OCI-LY1 (cell line): Measurements from ENCODE around the gene GADD45G.

Experiments used
- H2AFZ ChIP-seq: fragments of 200-600 bp; sonication (generic), shearing (Covaris generic); 2 replicates; pipeline ENCODE4 v1.6.0; 2014; ENCODE audit warnings: antibody characterized with exemption, mild to moderate bottlenecking, low read length
- H3F3A ChIP-seq: fragments of 200-600 bp; sonication (generic), shearing (Covaris generic); 2 replicates; pipeline ENCODE4 v1.6.0; 2014; ENCODE audit warnings: mild to moderate bottlenecking, antibody characterized with exemption, low read length, moderate library complexity; ENCODE audit not compliant: insufficient read depth
- H3K27ac ChIP-seq: fragments of 200-600 bp; sonication (generic); 2 replicates; pipeline ENCODE4 v1.5.1; 2014; ENCODE audit warnings: low read length, mixed run types, mild to moderate bottlenecking, low read depth; ENCODE audit not compliant: poor library complexity, severe bottlenecking
- H3K27me3 ChIP-seq: fragments of 200-600 bp; sonication (generic); 2 replicates; pipeline ENCODE4 v1.6.0; 2014; ENCODE audit warnings: antibody characterized with exemption, mild to moderate bottlenecking, low read length, moderate library complexity; ENCODE audit not compliant: insufficient read depth
- H3K36me3 ChIP-seq: fragments of 200-600 bp; sonication (generic); 2 replicates; pipeline ENCODE4 v1.6.1; 2014; ENCODE audit warnings: mild to moderate bottlenecking, antibody characterized with exemption, low read length, moderate library complexity, mixed read lengths; ENCODE audit not compliant: insufficient read depth
- H3K4me1 ChIP-seq: fragments of 200-600 bp; sonication (generic); 2 replicates; pipeline ENCODE4 v1.5.1; 2014; ENCODE audit warnings: mild to moderate bottlenecking, low read length, moderate library complexity; ENCODE audit not compliant: insufficient read depth, severe bottlenecking
- H3K4me2 ChIP-seq: fragments of 200-600 bp; sonication (generic), shearing (Covaris generic); 2 replicates; pipeline ENCODE4 v1.6.1; 2014; ENCODE audit warnings: low read length
- H3K4me3 ChIP-seq: fragments of 200-600 bp; sonication (generic); 2 replicates; pipeline ENCODE4 v1.5.1; 2014; ENCODE audit warnings: low read length, low read depth, mild to moderate bottlenecking, mixed read lengths; ENCODE audit not compliant: poor library complexity, severe bottlenecking
- H3K79me2 ChIP-seq: fragments of 200-600 bp; shearing (Covaris generic); 2 replicates; pipeline ENCODE4 v1.6.1; 2016; ENCODE audit warnings: mixed run types, low read length, mixed read lengths; ENCODE audit not compliant: insufficient read depth
- H3K9ac ChIP-seq: fragments of 200-600 bp; sonication (generic), shearing (Covaris generic); 2 replicates; pipeline ENCODE4 v1.6.1; 2014; ENCODE audit warnings: mild to moderate bottlenecking, low read length, mixed read lengths
- H3K9me2 ChIP-seq: fragments of 200-600 bp; sonication (generic), shearing (Covaris generic); 2 replicates; pipeline ENCODE4 v1.6.1; 2014; ENCODE audit warnings: low read depth, mild to moderate bottlenecking, low read length, mixed read lengths
- H3K9me3 ChIP-seq: fragments of 200-600 bp; shearing (Covaris generic); 2 replicates; pipeline ENCODE4 v1.6.1; 2014; ENCODE audit warnings: low read length, mixed read lengths
- H4K20me1 ChIP-seq: fragments of 200-600 bp; sonication (generic), shearing (Covaris generic); 2 replicates; pipeline ENCODE4 v1.6.0; 2016; ENCODE audit warnings: mild to moderate bottlenecking, low read length; ENCODE audit not compliant: insufficient read depth
- EZH2 ChIP-seq: fragments of 200-600 bp; sonication (generic), shearing (Covaris generic); IDR thresholded peaks from 2 replicates; pipeline ENCODE4 v1.8.0; 2017; ENCODE audit warnings: borderline replicate concordance, mixed run types, mild to moderate bottlenecking, antibody characterized with exemption, low read length, moderate library complexity, mixed read lengths
- TF ChIP-seq, protein P1 (sequence below): fragments of 200-600 bp; sonication (generic), shearing (Covaris generic); IDR thresholded peaks from 2 replicates; pipeline ENCODE4 v1.5.1; 2017; ENCODE audit warnings: mild to moderate bottlenecking, antibody characterized with exemption, low read length, moderate library complexity, mixed read lengths

The GADD45G gene

GRCh38 chr9:89606624-89607311 lies 2.0 kb downstream of the GADD45G start:
- Histone ChIP-seq H3F3A (no peaks in the 10 kb centered on the region), H3K4me2 (no peak overlapping the region), H3K9ac (no peak overlapping the region), H3K9me2 (no peaks in the 10 kb centered on the region), H2AFZ (no peak overlapping the region), H3K79me2 (no peaks in the 10 kb centered on the region), H3K9me3 (no peaks in the 10 kb centered on the region), H3K27ac (no peak overlapping the region), H3K4me3 (no peak overlapping the region), H3K36me3 (no peaks in the 10 kb centered on the region), H3K4me1 (no peaks in the 10 kb centered on the region), H4K20me1 (no peaks in the 10 kb centered on the region), H3K27me3 (no peaks in the 10 kb centered on the region)
- no peak for TF ChIP-seq EZH2
- TF ChIP-seq, protein P1, sequence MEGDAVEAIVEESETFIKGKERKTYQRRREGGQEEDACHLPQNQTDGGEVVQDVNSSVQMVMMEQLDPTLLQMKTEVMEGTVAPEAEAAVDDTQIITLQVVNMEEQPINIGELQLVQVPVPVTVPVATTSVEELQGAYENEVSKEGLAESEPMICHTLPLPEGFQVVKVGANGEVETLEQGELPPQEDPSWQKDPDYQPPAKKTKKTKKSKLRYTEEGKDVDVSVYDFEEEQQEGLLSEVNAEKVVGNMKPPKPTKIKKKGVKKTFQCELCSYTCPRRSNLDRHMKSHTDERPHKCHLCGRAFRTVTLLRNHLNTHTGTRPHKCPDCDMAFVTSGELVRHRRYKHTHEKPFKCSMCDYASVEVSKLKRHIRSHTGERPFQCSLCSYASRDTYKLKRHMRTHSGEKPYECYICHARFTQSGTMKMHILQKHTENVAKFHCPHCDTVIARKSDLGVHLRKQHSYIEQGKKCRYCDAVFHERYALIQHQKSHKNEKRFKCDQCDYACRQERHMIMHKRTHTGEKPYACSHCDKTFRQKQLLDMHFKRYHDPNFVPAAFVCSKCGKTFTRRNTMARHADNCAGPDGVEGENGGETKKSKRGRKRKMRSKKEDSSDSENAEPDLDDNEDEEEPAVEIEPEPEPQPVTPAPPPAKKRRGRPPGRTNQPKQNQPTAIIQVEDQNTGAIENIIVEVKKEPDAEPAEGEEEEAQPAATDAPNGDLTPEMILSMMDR = no peak

GRCh38 chr9:89608641-89609335 lies 4.0 kb downstream of the GADD45G start:
- H3K9me2 ChIP-seq = no peaks in the 10 kb centered on the region
- no peak overlapping the region for H3K9ac ChIP-seq
- no peaks in the 10 kb centered on the region for H3K36me3 ChIP-seq
- no peak overlapping the region for H3K4me2 ChIP-seq
- H3K9me3 ChIP-seq = no peaks in the 10 kb centered on the region
- H3K79me2 ChIP-seq = no peaks in the 10 kb centered on the region
- no peaks in the 10 kb centered on the region for H4K20me1 ChIP-seq
- TF ChIP-seq EZH2 = no peak
- TF ChIP-seq, protein P1 = no peak
- peaks cover 1% of the 10 kb centered on the region; the same call in 1 of the 2 replicates for H3K27me3 ChIP-seq
- H3F3A ChIP-seq = no peaks in the 10 kb centered on the region
- no peak overlapping the region for H3K4me3 ChIP-seq
- no peak overlapping the region for H2AFZ ChIP-seq
- H3K27ac ChIP-seq = no peak overlapping the region
- H3K4me1 ChIP-seq = no peaks in the 10 kb centered on the region

- Histone ChIP-seq H3K9me3 (no peaks in the 10 kb centered on the region), H3K9me2 (no peaks in the 10 kb centered on the region), H3K27me3 (peaks cover 5% of the 10 kb centered on the region; the same call in 1 of the 2 replicates), H3F3A (no peaks in the 10 kb centered on the region), H3K4me1 (no peaks in the 10 kb centered on the region), H3K9ac (no peak overlapping the region), H3K4me3 (no peak overlapping the region), H4K20me1 (no peaks in the 10 kb centered on the region), H3K36me3 (no peaks in the 10 kb centered on the region), H2AFZ (no peak overlapping the region), H3K79me2 (no peaks in the 10 kb centered on the region), H3K27ac (no peak overlapping the region), H3K4me2 (no peak overlapping the region)
- TF ChIP-seq EZH2 = no peak
Observed at GRCh38 chr9:89609426-89610006, 4.7 kb downstream of the GADD45G start.
